Thyroid gland (tissue), 4 donors: ENCODE data around the gene TSPAN9. TPM values are rescaled to one million over a fixed set of nuclear protein-coding genes. Genes with fewer than 3 reads are reported as not detected.
A peak's percentile ranks its signal among the peaks of the same experiment; 100 is the strongest.

Source experiments
- DNase-seq, 2 donors: peaks; one replicate each; pipeline ENCODE4 v3.0.0-alpha.2; 2019
- H3K27ac ChIP-seq, 3 donors: fragments of 200-600 bp; sonication (generic); 1 replicate in 2 of 3; 2 replicates in 1 of 3; pipeline ENCODE4 v1.5.1; 2016 to 2019; ENCODE audit warnings: mild to moderate bottlenecking in 1 of 3, moderate library complexity in 1 of 3
- H3K27me3 ChIP-seq: fragments of 200-600 bp; sonication (generic); one replicate; pipeline ENCODE4 v1.5.1; 2019
- H3K36me3 ChIP-seq, 2 donors: fragments of 200-600 bp; sonication (generic); one replicate each; pipeline ENCODE4 v1.5.1; 2016 to 2019
- H3K4me1 ChIP-seq, 2 donors: fragments of 200-600 bp; sonication (generic); one replicate each; pipeline ENCODE4 v1.5.1; 2017 to 2019
- H3K4me3 ChIP-seq, 3 donors: fragments of 200-600 bp; sonication (generic); replicated peaks in 1 of 3; 1 replicate in 2 of 3; 2 replicates in 1 of 3; pipeline ENCODE4 v1.5.1; 2016; ENCODE audit warnings: mild to moderate bottlenecking in 1 of 3
- H3K9me3 ChIP-seq: fragments of 200-600 bp; sonication (generic); one replicate; pipeline ENCODE4 v1.5.1; 2017
- POLR2A ChIP-seq, 2 donors: fragments of 450-650 bp; IDR thresholded peaks; one replicate each; pipeline ENCODE4 v1.6.1; 2017; ENCODE audit warnings: antibody characterized with exemption in 2 of 2, mild to moderate bottlenecking in 2 of 2, moderate library complexity in 1 of 2
- WGBS, 2 donors: methylation state at CpG; one replicate each; pipeline ENCODE4 v1.1.5; 2017; 5-methylcytosine and 5-hydroxymethylcytosine counted together
- intact Hi-C: fragments of 100-400 bp; cut with DNase I; formaldehyde crosslinking; loops from one replicate; pipeline ENCODE4 v1.15.1; 2023
- total RNA-seq, 4 donors: library from RNA; depleted of rRNA; stranded (reverse); fragments of >200 nt; gene quantifications; one replicate each; pipeline ENCODE4 v1.2.3, GENCODE V29; 2016
- TF ChIP-seq, protein P1 (sequence below), 6 experiments: fragments of 200-600 bp in 3 of 6; fragments of 450-650 bp in 3 of 6; sonication (generic) in 3 of 6; IDR thresholded peaks; one replicate each; pipeline ENCODE4 v1.5.1; 2016 to 2019; ENCODE audit warnings: antibody characterized with exemption in 6 of 6, mild to moderate bottlenecking in 2 of 6, inconsistent platforms in 1 of 6, moderate library complexity in 1 of 6

The TSPAN9 gene
- total RNA-seq, 4 donors from 2014 or later: 26.9 to 47.5 (median 33.2) TPM

DNA sequence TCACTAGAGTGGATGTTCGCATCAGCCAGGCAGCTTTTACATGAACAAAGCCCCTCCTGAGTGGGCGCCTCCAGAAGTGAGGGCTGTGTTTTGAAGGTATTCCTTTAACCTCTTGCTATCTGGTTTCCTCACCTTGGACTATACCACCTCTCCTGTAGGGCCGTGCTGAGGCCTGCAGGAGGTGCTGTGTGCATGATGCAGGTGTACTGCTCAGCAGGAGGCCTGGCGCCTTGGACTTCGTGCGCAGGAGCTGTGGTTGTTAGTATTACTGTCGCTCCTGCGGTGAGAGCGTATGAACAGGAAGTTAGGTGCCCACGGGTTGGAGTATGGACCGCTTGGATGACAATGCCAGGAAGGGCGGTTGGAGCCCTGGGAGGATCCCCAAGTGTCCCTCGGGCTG, 130.7 kb downstream of the TSPAN9 start:
- Histone ChIP-seq H3K27ac (no peak overlapping the region), H3K4me1 (peaks cover 0 to 29% of the 10 kb centered on the region in 2 donors), H3K27me3 (no peaks in the 10 kb centered on the region), H3K36me3 (no peaks in the 10 kb centered on the region), H3K4me3 (no peak overlapping the region), H3K9me3 (no peaks in the 10 kb centered on the region)
- TF ChIP-seq POLR2A (IDR thresholded peaks at IDR 0.05): no peak
- WGBS, 2 donors: 89 to 91% methylated on average over 13 of the region's 13 CpGs
- no peak for DNase-seq
- intact Hi-C loops: no loop called here

DNA sequence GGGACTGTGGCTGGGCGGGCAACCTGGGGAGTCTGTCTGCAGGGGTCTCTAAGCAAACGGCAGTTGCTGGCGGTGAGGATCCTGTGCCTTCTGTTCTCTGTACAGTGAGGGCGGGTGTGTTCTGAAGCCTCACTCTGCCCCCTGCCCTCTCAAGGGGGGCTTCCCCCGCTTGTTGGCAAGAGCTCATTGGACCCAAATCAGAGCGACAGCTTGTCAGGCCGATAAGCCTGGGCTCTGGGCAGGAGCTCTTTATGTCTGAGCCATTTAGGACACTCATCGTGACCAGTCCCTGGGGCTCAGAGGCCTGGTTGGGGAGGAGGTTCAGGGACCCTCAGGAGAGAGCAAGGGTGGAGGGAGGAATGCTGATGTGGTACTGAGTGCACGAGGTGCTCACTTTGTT, 136.0 kb downstream of the TSPAN9 start:
- Histone ChIP-seq H3K9me3 (no peaks in the 10 kb centered on the region), H3K4me1 (peaks cover 6 to 20% of the 10 kb centered on the region in 2 donors), H3K27me3 (no peaks in the 10 kb centered on the region), H3K27ac (no peak overlapping the region), H3K4me3 (no peak overlapping the region), H3K36me3 (no peaks in the 10 kb centered on the region)
- 83 to 87% methylated on average over 7 to 9 of the region's 9 CpGs for WGBS, 2 donors
- intact Hi-C loops: loop anchor here (5.0 kb wide), 1 partner anchor 64 kb away; no protein-coding TSS in a partner anchor
- no peak for DNase-seq
- TF ChIP-seq POLR2A (IDR thresholded peaks at IDR 0.05): no peak
- TF ChIP-seq, protein P1, sequence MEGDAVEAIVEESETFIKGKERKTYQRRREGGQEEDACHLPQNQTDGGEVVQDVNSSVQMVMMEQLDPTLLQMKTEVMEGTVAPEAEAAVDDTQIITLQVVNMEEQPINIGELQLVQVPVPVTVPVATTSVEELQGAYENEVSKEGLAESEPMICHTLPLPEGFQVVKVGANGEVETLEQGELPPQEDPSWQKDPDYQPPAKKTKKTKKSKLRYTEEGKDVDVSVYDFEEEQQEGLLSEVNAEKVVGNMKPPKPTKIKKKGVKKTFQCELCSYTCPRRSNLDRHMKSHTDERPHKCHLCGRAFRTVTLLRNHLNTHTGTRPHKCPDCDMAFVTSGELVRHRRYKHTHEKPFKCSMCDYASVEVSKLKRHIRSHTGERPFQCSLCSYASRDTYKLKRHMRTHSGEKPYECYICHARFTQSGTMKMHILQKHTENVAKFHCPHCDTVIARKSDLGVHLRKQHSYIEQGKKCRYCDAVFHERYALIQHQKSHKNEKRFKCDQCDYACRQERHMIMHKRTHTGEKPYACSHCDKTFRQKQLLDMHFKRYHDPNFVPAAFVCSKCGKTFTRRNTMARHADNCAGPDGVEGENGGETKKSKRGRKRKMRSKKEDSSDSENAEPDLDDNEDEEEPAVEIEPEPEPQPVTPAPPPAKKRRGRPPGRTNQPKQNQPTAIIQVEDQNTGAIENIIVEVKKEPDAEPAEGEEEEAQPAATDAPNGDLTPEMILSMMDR (IDR thresholded peaks at IDR 0.05): no peak

DNA sequence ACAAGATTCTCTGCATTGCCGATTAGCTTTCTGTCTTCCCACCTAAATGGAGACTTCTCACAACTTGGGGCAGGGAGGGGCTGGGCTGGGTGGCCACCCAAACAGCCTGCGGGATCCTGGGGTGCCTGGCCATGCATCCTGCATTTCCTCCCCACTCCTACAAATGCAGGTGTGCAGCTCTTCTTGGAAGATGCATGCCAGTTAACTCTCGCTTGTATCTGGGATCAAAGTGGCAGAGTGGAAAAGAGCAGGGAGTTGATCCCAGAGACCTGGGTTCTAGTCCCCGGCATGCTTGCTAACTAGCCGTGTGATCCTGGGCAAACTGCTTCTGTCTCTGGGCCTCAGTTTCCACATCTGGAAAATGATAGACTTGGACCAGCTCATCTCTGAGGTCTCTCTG, 136.6 kb downstream of the TSPAN9 start:
- peaks cover 12 to 26% of the 10 kb centered on the region in 2 donors for H3K4me1 ChIP-seq
- 92 to 93% methylated on average over 5 of the region's 5 CpGs for WGBS, 2 donors
- intact Hi-C loops: loop anchor here (5.0 kb wide), 1 partner anchor 64 kb away; no protein-coding TSS in a partner anchor
- peak overlapping the region in 1 of 3 donors; percentile 53 for H3K27ac ChIP-seq
- H3K4me3 ChIP-seq: no peak overlapping the region
- no peak for DNase-seq
- H3K36me3 ChIP-seq: no peaks in the 10 kb centered on the region
- TF ChIP-seq, protein P1 (IDR thresholded peaks at IDR 0.05): no peak
- no peak for TF ChIP-seq POLR2A (IDR thresholded peaks at IDR 0.05)
- H3K27me3 ChIP-seq: no peaks in the 10 kb centered on the region
- no peaks in the 10 kb centered on the region for H3K9me3 ChIP-seq

DNA sequence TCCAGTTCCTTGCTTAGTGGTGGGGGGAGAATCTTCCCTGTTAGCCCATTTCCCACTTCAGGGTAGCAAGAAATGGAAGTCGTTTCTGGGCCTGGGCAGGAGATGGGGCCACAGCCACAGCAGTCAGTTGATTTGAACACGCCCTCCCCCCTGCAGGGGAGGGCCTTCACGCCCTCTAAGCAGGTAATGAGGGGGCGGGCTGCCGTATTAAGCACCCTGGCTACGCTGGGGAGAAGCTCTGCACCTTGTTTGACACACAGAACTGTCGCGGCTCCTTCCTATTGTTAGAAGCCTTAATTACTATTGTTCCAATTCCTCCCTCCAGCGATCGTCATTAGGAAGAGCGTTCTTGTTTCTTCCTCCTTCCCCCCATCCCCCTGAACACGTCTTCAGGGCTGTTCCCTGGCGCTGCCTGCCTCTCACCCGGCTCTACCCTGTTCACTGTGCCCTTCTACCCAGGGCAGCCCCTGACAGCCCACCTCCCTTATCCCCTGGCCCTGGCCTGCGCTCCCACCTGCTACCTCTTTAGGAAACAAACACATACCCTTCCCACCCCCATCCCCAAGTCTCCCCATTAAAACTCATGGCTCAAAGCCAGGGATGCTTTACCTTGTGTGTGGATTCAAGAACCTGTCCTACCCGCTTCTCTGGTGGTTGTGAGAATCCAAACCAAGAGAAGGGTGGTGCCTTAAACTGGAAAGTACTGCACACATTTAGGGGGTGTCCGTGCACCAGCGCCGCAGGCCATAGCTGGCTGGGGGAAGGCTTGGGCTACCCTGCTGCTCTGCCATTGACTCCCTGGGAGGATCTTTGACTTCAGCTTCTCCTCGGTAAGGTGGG, 137.6 kb downstream of the TSPAN9 start:
- TF ChIP-seq, protein P1 (IDR thresholded peaks at IDR 0.05): peak in 3 of 6 experiments; percentile 25 to 50 (median 47)
- peak in 1 of 2 donors; percentile 11 for TF ChIP-seq POLR2A (IDR thresholded peaks at IDR 0.05)
- Histone ChIP-seq H3K4me1 (peaks cover 19 to 33% of the 10 kb centered on the region in 2 donors), H3K36me3 (no peaks in the 10 kb centered on the region), H3K9me3 (no peaks in the 10 kb centered on the region), H3K27ac (peak overlapping the region in 2 of 3 donors; percentile 42 to 53), H3K27me3 (no peaks in the 10 kb centered on the region), H3K4me3 (no peak overlapping the region)
- 36 to 48% methylated on average over 16 to 20 of the region's 20 CpGs for WGBS, 2 donors
- DNase-seq: peak; percentile 83 to 85
- intact Hi-C loops: loop anchor here (5.0 kb wide), 1 partner anchor 63 kb away; no protein-coding TSS in a partner anchor

DNA sequence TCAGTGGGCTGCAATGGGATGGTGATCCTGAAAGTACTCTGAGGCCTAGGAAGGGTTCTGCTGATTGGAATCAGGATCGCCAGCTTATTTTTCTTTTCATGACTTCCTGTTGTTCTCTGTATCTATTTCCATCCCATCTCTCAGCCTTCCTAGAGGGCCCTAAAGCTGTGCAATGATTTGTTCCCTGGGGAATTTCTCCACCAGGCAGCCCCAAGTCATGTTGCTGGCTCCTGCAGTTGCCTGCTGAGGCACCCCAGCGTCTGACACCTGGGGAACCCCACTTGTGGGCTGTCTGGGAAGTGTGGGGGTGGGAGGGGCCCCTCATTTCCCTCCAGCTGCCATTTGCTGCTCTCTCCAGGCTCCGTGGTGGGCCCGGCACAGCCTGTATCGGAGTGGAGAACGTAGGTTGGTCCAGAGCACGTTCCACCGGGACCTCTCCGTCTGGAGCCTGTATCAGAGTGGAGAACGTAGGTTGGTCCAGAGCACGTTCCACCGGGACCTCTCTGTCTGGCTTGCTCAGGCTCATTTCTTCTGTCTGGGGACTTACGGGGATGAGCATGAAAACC, 138.3 kb downstream of the TSPAN9 start:
- peaks cover 19 to 33% of the 10 kb centered on the region in 2 donors for H3K4me1 ChIP-seq
- intact Hi-C loops: no loop called here
- H3K36me3 ChIP-seq: no peaks in the 10 kb centered on the region
- H3K27me3 ChIP-seq: no peaks in the 10 kb centered on the region
- TF ChIP-seq, protein P1 (IDR thresholded peaks at IDR 0.05): no peak
- TF ChIP-seq POLR2A (IDR thresholded peaks at IDR 0.05): no peak
- 96% methylated on average over 13 of the region's 13 CpGs for WGBS, 2 donors
- DNase-seq: no peak
- no peak overlapping the region for H3K4me3 ChIP-seq
- no peaks in the 10 kb centered on the region for H3K9me3 ChIP-seq
- no peak overlapping the region for H3K27ac ChIP-seq
